ENCODE data around the gene KCNA4. TPM values are rescaled to one million over a fixed set of nuclear protein-coding genes. Genes with fewer than 3 reads are reported as not detected.

Gene KCNA4
- total RNA-seq, 1 donor from 2014 or later: 2.1 TPM

GRCh38 chr11:30012346-30012745 lies 4.5 kb downstream of the KCNA4 start:
- H3K27ac ChIP-seq: no peak overlapping the region
- TF ChIP-seq CTCF (IDR thresholded peaks at IDR 0.05): no peak
- intact Hi-C loops (cut with DNase I): no loop called here
- H3K4me3 ChIP-seq: no peak overlapping the region
- ATAC-seq (no peak), DNase-seq (no peak)
- no peaks in the 10 kb centered on the region for H3K4me1 ChIP-seq
- H3K9me3 ChIP-seq: no peaks in the 10 kb centered on the region
- H3K36me3 ChIP-seq: no peaks in the 10 kb centered on the region
- H3K27me3 ChIP-seq: peaks cover 27% of the 10 kb centered on the region

GRCh38 chr11:30009060-30009459 lies 7.8 kb downstream of the KCNA4 start:
- H3K9me3 ChIP-seq: no peaks in the 10 kb centered on the region
- no peaks in the 10 kb centered on the region for H3K4me1 ChIP-seq
- no peak overlapping the region for H3K27ac ChIP-seq
- H3K36me3 ChIP-seq: no peaks in the 10 kb centered on the region
- no peak for TF ChIP-seq CTCF (IDR thresholded peaks at IDR 0.05)
- no peaks in the 10 kb centered on the region for H3K27me3 ChIP-seq
- DNase-seq (no peak), ATAC-seq (no peak)
- intact Hi-C loops (cut with DNase I): no loop called here
- no peak overlapping the region for H3K4me3 ChIP-seq

GRCh38 chr11:30006876-30007275 lies 10.0 kb downstream of the KCNA4 start:
- H3K4me1 ChIP-seq: no peaks in the 10 kb centered on the region
- no peak overlapping the region for H3K27ac ChIP-seq
- DNase-seq (no peak), ATAC-seq (no peak)
- no peaks in the 10 kb centered on the region for H3K36me3 ChIP-seq
- H3K27me3 ChIP-seq: no peaks in the 10 kb centered on the region
- TF ChIP-seq CTCF (IDR thresholded peaks at IDR 0.05): no peak
- no peaks in the 10 kb centered on the region for H3K9me3 ChIP-seq
- no peak overlapping the region for H3K4me3 ChIP-seq
- intact Hi-C loops (cut with DNase I): no loop called here

GRCh38 chr11:30002157-30002785 lies 14.6 kb downstream of the KCNA4 start:
- no peak for TF ChIP-seq CTCF (IDR thresholded peaks at IDR 0.05)
- H3K27ac ChIP-seq: no peak overlapping the region
- no peak overlapping the region for H3K4me3 ChIP-seq
- H3K4me1 ChIP-seq: no peaks in the 10 kb centered on the region
- no peaks in the 10 kb centered on the region for H3K36me3 ChIP-seq
- ATAC-seq (no peak), DNase-seq (no peak)
- intact Hi-C loops (cut with DNase I): no loop called here
- no peaks in the 10 kb centered on the region for H3K9me3 ChIP-seq
- no peaks in the 10 kb centered on the region for H3K27me3 ChIP-seq

- Histone ChIP-seq H3K4me3 (no peak overlapping the region), H3K27me3 (no peaks in the 10 kb centered on the region), H3K9me3 (no peaks in the 10 kb centered on the region), H3K36me3 (no peaks in the 10 kb centered on the region), H3K27ac (no peak overlapping the region), H3K4me1 (no peaks in the 10 kb centered on the region)
- DNase-seq: no peak
- intact Hi-C loops (cut with DNase I): no loop called here
- TF ChIP-seq CTCF (IDR thresholded peaks at IDR 0.05): no peak
- no peak for ATAC-seq
Observed at GRCh38 chr11:30000986-30001750, 15.7 kb downstream of the KCNA4 start.
